CD4-positive, alpha-beta T cell (primary cell): Measurements from ENCODE around the gene NAT8. TPM values are rescaled to one million over a fixed set of nuclear protein-coding genes. Genes with fewer than 3 reads are reported as not detected.

Experiments used
- ATAC-seq: fragments of 200-7000 bp; cut with Tn5 transposase; one replicate; pipeline ENCODE4 v1.10.0; 2022; ENCODE audit warnings: mild to moderate bottlenecking; ENCODE audit not compliant: poor library complexity
- CTCF ChIA-PET: fragments of 350-600 bp; sonication (Branson Sonifier 250); formaldehyde crosslinking; loops from one replicate; lab custom pipeline; 2021; ENCODE audit warnings: antibody characterized with exemption, inconsistent platforms; lab: Charles Lee
- POLR2A ChIA-PET: fragments of 350-600 bp; sonication (Branson Sonifier 250); formaldehyde crosslinking; loops from one replicate; lab custom pipeline; 2021; ENCODE audit warnings: antibody characterized with exemption, inconsistent platforms; lab: Charles Lee
- DNase-seq, 14 experiments: peaks; one replicate each; pipeline ENCODE4 v3.0.0-alpha.2; 2013 to 2020; ENCODE audit warnings: mixed read lengths in 2 of 14
- H3K27ac ChIP-seq, 2 donors: one replicate each; pipeline versions ENCODE4 v1.5.1 to v1.7.0; 2013; ENCODE audit warnings: low read length in 2 of 2, low read depth in 1 of 2, mild to moderate bottlenecking in 1 of 2
- H3K27me3 ChIP-seq, 2 experiments: 1 replicate in 1 of 2; 2 replicates in 1 of 2; pipeline versions ENCODE4 v1.6.1 to v1.7.0; 2013; ENCODE audit warnings: low read length in 2 of 2, control low read depth in 1 of 2, mild to moderate bottlenecking in 1 of 2, moderate library complexity in 1 of 2; ENCODE audit not compliant: insufficient read depth in 2 of 2, control insufficient read depth in 1 of 2
- H3K36me3 ChIP-seq: one replicate; pipeline ENCODE4 v1.6.1; 2013; ENCODE audit warnings: low read length, control low read depth; ENCODE audit not compliant: insufficient read depth
- H3K4me1 ChIP-seq: one replicate; pipeline ENCODE4 v1.6.1; 2013; ENCODE audit warnings: low read length, control low read depth; ENCODE audit not compliant: insufficient read depth
- H3K4me3 ChIP-seq: one replicate; pipeline ENCODE4 v1.5.1; 2013; ENCODE audit warnings: mild to moderate bottlenecking, low read length, moderate library complexity
- H3K9me3 ChIP-seq, 2 experiments: 1 replicate in 1 of 2; 2 replicates in 1 of 2; pipeline versions ENCODE4 v1.6.1 to v1.7.0; 2013; ENCODE audit warnings: low read length in 2 of 2, mild to moderate bottlenecking in 2 of 2, control low read depth in 1 of 2, moderate library complexity in 1 of 2; ENCODE audit not compliant: control insufficient read depth in 1 of 2, insufficient read depth in 1 of 2
- H3K27ac Mint-ChIP-seq: one replicate; pipeline ENCODE4 v1.8.0; 2020; ENCODE audit warnings: mixed read lengths
- H3K27me3 Mint-ChIP-seq: one replicate; pipeline ENCODE4 v1.8.0; 2021; ENCODE audit warnings: mixed read lengths
- H3K36me3 Mint-ChIP-seq: one replicate; pipeline ENCODE4 v1.8.0; 2021; ENCODE audit warnings: low read depth, mixed read lengths
- H3K4me1 Mint-ChIP-seq: one replicate; pipeline ENCODE4 v1.8.0; 2021; ENCODE audit warnings: low read depth, mixed read lengths
- H3K4me3 Mint-ChIP-seq: one replicate; pipeline ENCODE4 v1.8.0; 2020; ENCODE audit warnings: mild to moderate bottlenecking, mixed read lengths
- H3K9me3 Mint-ChIP-seq: one replicate; pipeline ENCODE4 v1.8.0; 2020; ENCODE audit warnings: mixed read lengths
- intact Hi-C, 2 experiments: fragments of 100-400 bp; cut with DNase I in 1 of 2; cut with micrococcal nuclease in 1 of 2; formaldehyde crosslinking; loops; one replicate each; pipeline versions ENCODE4 v1.15.1 to v1.9.0; 2023 to 2025; cut with DNase I, micrococcal nuclease
- total RNA-seq, 174 experiments: library from RNA in 2 of 174; stranded (reverse) in 2 of 174; gene quantifications; one replicate each; pipeline ENCODE4 v1.2.3 and lab custom pipeline; 2021 to 2026
- TF ChIP-seq, protein P1 (sequence below): fragments of 200-600 bp; IDR thresholded peaks from one replicate; pipeline ENCODE4 v1.8.0; 2022; ENCODE audit warnings: antibody characterized with exemption, mild to moderate bottlenecking

Gene NAT8
- total RNA-seq, 2 experiments from 2014 or later: not detected

DNA sequence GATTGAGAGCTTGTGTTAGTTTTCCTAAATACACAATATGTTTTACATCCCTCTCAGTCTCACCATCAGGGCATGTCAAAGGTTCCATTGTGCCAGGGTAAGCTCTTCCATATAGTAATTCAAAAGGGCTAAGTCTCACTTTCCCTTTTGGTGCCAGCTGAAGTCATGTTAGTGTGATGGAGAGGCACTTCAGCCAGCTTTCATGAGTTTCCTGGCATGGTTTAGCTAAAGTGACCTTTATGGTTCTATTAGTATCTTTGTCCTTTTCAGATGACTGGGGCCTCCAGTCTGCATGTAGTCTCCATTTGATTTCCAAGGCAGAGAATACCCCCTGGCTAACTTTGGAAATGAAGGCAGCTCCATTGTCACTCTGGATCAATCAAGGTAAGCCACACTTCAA lies 27.2 kb downstream of the NAT8 start:
- Mint-ChIP-seq H3K36me3 (peaks cover 4% of the 10 kb centered on the region), H3K27me3 (no peaks in the 10 kb centered on the region), H3K4me1 (no peaks in the 10 kb centered on the region), H3K4me3 (no peak overlapping the region), H3K9me3 (no peaks in the 10 kb centered on the region), H3K27ac (no peak overlapping the region)
- ChIA-PET POLR2A (no interaction called here), CTCF (no interaction called here)
- H3K9me3 ChIP-seq: no peaks in the 10 kb centered on the region
- no peaks in the 10 kb centered on the region for H3K36me3 ChIP-seq
- H3K4me1 ChIP-seq: no peaks in the 10 kb centered on the region
- no peaks in the 10 kb centered on the region for H3K27me3 ChIP-seq
- intact Hi-C loops: no loop called here
- ATAC-seq (no peak), DNase-seq (no peak)
- TF ChIP-seq, protein P1, sequence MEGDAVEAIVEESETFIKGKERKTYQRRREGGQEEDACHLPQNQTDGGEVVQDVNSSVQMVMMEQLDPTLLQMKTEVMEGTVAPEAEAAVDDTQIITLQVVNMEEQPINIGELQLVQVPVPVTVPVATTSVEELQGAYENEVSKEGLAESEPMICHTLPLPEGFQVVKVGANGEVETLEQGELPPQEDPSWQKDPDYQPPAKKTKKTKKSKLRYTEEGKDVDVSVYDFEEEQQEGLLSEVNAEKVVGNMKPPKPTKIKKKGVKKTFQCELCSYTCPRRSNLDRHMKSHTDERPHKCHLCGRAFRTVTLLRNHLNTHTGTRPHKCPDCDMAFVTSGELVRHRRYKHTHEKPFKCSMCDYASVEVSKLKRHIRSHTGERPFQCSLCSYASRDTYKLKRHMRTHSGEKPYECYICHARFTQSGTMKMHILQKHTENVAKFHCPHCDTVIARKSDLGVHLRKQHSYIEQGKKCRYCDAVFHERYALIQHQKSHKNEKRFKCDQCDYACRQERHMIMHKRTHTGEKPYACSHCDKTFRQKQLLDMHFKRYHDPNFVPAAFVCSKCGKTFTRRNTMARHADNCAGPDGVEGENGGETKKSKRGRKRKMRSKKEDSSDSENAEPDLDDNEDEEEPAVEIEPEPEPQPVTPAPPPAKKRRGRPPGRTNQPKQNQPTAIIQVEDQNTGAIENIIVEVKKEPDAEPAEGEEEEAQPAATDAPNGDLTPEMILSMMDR: no peak
- H3K4me3 ChIP-seq: no peak overlapping the region
- no peak overlapping the region for H3K27ac ChIP-seq

DNA sequence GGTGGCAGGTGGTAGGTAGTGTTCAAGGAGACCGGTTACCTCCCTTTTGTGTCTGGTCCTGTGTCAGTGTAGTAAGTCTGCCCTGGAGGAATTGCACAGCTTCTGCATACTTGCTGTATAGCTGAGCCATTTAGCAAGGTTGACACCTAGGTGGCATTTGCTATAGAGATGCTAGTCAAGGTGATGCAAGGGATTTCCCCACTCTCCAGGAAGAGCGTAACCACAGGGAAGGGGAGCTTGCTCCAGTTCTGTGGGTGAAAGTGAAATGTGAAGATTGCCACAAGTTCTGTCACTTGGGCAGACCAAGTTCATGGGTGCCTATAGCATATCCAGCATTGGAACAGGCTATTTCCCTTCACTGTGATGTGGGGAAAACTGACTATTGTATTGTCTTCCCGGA lies 28.1 kb downstream of the NAT8 start:
- Histone ChIP-seq H3K27me3 (no peaks in the 10 kb centered on the region), H3K27ac (no peak overlapping the region), H3K4me1 (no peaks in the 10 kb centered on the region), H3K4me3 (no peak overlapping the region), H3K36me3 (no peaks in the 10 kb centered on the region), H3K9me3 (no peaks in the 10 kb centered on the region)
- Mint-ChIP-seq H3K27ac (no peak overlapping the region), H3K36me3 (peaks cover 4% of the 10 kb centered on the region), H3K4me3 (no peak overlapping the region), H3K27me3 (no peaks in the 10 kb centered on the region), H3K4me1 (no peaks in the 10 kb centered on the region), H3K9me3 (no peaks in the 10 kb centered on the region)
- ChIA-PET POLR2A (no interaction called here), CTCF (no interaction called here)
- intact Hi-C loops: no loop called here
- TF ChIP-seq, protein P1: no peak
- DNase-seq (no peak), ATAC-seq (no peak)

DNA sequence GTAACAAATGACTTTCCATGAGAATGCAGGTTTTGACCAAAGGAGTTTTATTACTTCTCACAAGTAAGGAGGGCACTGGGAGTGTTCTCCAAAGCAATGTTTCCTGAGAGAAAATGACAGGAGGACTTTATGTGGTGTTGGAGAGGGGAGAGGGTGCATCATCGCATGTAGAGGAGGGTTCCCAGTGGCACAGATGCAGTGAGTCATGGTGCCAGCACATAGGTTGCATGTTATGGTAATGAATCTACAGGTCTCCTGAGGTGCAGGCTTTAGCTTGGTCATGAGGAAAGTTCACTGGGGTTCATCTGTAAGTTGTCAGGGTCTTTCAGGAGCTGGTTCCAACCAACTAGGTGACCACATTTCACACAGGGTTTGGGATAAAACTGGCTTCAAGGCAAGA lies 30.4 kb downstream of the NAT8 start:
- no peaks in the 10 kb centered on the region for H3K9me3 Mint-ChIP-seq
- ATAC-seq: no peak

More for the DNA sequence above, 30.4 kb downstream of the NAT8 start:
- POLR2A ChIA-PET: no interaction called here
- CTCF ChIA-PET: no interaction called here
- peaks cover 4% of the 10 kb centered on the region for H3K36me3 ChIP-seq
- TF ChIP-seq, protein P1: no peak
- intact Hi-C loops: no loop called here
- Mint-ChIP-seq H3K4me1 (no peaks in the 10 kb centered on the region), H3K36me3 (peaks cover 22% of the 10 kb centered on the region), H3K27ac (no peak overlapping the region), H3K4me3 (no peak overlapping the region), H3K27me3 (no peaks in the 10 kb centered on the region)
- DNase-seq: no peak
- H3K9me3 ChIP-seq: no peaks in the 10 kb centered on the region
- no peak overlapping the region for H3K27ac ChIP-seq
- H3K4me3 ChIP-seq: no peak overlapping the region
- H3K27me3 ChIP-seq: no peaks in the 10 kb centered on the region
- no peaks in the 10 kb centered on the region for H3K4me1 ChIP-seq
